Mesenteric fat pad (tissue), 1 donor: Measurements from ENCODE around the gene CTU1. TPM values are rescaled to one million over a fixed set of nuclear protein-coding genes. Genes with fewer than 3 reads are reported as not detected.
A peak's percentile ranks its signal among the peaks of the same experiment; 100 is the strongest.

Experiments
- DNase-seq: peaks from one replicate; pipeline ENCODE4 v3.0.0-alpha.2; 2020; ENCODE audit warnings: low spot score
- total RNA-seq: library from RNA; stranded (reverse); fragmentation: NEBNext Ultra II Directional; extraction: Animal tissue kit (Norgen Biotek cat#: 25700); gene quantifications from one replicate; pipeline ENCODE4 v1.2.1, GENCODE V29; 2021
- donor health status: DM: yes; HTN: yes; CAD: no.

Gene CTU1
- total RNA-seq, 1 donor from 2014 or later: 10.0 TPM

DNA sequence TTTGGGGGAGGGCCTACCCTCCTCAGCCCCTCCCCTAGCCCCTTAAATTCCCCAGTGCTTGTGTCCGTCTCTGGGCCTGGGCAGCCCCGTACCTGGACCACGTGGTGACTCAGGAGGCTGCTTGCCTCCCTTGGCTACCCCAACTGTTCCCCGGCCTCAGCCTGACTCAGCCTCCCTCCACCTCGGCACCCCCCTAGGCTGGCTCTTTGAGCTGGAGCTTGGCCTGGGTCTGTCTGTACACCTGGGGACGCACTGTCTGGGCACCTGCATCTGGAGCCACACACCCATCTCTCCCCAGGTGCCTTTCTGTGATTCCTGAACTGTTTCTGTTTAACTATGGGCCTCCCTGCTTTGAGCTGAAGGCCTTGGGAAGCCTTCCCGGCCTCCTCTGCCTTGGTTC lies 23.7 kb downstream of the CTU1 start:
- no peak for DNase-seq

DNA sequence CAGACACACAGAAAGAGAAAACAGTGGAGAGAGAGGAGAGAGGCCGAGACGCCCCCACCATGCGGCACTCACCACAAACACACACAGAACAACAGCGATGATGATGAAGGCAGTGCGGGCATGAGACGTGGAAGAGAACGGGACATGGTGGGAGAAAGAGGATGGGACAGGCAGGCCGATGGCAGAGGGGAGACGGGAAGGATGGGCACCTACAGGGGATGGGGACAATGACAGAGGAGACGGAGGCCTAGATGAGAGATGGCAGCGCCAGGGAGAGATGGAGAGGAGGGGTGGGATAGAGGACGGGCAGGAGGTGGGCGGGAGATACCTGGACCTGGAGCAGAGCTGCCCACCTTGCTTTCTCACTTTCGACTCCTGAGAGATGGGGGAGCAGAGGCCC lies 24.4 kb downstream of the CTU1 start:
- peak; percentile 73 for DNase-seq

DNA sequence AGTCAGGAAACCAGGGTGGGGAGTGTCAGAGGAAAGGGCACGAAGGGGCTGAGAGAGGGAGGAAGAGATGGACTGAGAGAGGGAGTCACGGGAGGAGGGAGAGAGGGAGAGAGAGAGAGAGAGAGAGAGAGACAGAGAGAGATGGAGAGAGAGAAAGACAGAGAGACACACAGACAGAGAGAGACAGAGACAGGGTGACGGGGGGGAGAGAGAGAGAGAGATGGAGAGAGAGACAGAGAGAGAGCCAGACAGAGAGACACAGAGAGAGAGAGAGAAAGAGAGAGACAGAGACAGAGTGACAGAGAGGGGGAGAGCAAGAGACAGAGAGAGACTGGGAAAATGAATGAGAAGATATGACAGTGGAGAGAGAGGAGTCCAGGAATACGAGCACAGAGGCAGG lies 25.0 kb downstream of the CTU1 start:
- peak; percentile 8 for DNase-seq

DNA sequence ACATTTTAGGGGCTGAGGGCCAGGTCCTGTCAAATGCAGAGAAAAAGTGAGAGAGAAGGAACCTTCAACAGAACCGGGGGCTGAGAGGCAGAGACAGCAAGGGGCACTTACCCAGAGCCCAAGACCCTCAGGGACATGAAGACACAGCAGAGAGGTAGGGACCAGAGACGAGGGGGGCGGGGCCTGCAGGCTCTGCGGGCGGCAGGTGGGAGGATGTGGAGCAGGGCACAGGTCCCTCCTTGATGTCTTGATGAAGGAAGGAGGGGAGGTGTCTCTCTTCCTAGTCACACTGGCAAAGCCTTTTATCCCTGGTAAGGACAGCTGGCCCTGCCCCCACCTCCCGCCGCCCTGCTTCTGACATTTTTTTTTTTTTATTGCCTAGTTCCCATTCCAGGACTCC lies 25.6 kb downstream of the CTU1 start, which contains the start of gene KLK14:
TSS of gene KLK14 (minus strand) at position 277 of the 400 bp plus-strand sequence. CDS start at position 4, 273 bp downstream.
- peak; percentile 62 for DNase-seq

DNA sequence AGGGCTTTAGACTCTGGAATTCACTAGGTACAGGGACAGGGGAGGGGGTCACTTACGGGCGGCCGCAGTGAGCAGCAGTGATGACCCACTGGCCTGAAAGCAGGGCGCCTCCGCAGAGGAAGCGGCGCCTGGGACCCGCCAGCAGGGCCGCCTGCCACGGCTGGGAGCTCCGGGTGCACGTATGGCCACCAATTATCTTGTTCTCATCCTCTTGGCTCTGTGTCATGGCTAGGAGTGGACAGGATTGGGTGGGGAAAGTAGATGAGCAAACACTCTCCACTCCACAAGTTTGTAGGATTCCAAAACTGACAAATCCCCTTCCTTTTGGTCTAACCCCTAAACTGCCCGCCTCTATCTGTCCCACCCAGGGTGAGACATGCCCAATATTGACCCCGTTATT lies 26.7 kb downstream of the CTU1 start:
- peak; percentile 60 for DNase-seq

DNA sequence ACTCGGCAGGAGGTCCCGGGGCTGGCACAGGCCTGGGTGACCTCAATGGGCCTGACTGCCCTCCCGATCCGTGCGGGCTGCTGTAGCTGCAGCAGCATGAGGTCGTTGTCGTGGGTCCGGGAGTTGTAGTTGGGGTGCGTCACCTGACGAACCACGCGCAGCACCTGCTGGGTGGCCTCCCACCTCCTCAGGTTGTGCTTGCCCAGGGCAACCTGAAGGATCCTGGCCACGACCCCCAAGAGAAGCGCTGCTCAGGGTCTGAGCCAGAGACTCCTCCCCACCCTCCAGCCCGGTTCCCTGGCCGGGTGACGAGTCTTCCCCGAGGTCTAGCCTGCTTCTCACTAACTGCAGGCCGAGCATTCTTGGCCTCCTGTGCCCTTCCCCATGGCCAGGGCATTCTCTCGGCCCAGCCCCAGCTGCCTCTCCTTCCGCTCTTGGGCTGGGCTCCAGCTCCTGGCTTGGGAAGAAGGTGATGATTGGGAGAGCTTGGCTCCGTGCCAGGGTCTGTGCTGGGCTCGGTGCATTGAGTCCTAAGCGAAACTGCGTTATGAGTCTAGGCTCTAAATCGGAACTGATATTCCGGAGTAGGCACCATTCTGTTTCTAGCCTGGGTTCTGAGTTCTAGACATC lies 28.6 kb downstream of the CTU1 start:
- no peak for DNase-seq

DNA sequence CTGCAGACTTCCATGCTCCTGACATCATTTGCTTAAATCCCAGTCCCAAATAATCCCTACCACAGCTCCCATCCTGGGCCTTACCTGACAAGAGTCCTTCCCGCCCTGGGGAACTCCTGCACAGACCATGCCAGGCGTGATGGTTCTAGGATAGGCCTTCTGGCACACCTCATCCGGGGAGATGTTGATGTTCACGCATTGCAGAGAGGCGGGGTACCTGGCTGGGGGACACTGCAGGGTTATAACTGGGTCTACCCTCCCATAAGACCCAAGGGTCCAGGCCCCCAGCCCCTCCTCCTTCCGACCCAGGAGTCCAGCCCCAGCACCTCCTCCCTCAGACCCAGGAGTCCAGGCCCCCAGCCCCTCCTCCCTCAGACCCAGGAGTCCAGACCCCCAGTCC lies 29.5 kb downstream of the CTU1 start:
- DNase-seq: no peak

DNA sequence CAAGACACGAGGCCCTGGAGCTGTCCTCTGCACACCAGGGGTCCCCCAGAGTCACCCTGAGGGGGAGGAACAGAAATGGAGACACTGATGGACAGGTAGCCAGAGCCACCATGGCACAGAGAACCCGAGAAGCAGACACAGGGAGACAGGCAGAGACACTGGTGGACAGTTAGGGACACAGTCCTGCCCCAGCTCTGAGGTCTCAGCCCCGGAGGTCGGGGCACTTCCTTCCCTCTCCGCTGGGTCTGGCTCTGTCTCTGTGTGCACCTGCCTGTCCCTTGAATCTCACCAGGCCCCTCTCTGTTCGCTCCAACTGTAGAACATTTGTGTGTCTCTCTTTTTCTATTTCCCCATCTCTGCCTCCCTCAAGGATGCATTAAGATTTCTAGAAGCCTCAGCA lies 30.1 kb downstream of the CTU1 start:
- no peak for DNase-seq

DNA sequence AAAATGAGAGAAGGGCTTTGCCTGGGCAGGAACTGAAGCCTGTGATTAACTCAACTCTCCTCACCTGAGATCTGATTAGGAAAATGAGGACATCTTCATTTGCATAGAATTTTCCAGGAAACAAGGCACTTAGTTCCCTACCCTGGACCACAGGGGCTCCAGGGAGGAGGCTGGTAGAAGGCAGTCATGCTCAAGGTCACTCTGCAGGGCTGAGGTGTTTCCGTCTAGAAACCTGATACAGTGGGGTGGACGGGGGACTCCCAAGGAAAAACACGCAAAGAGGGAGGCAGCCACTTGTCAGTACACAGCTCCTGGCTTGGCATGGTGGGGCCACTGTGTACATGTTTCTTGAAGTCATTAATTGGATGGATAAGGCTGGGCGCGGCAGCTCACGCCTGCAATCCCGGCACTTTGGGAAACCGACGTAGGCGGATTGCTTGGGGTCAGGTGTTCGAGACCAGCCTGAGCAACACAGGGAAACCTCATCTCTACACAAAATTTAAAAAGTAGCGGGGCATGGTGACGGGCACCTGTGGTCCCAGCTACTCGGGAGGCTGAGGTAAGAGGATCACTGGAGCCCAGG lies 31.5 kb downstream of the CTU1 start:
- DNase-seq: no peak

DNA sequence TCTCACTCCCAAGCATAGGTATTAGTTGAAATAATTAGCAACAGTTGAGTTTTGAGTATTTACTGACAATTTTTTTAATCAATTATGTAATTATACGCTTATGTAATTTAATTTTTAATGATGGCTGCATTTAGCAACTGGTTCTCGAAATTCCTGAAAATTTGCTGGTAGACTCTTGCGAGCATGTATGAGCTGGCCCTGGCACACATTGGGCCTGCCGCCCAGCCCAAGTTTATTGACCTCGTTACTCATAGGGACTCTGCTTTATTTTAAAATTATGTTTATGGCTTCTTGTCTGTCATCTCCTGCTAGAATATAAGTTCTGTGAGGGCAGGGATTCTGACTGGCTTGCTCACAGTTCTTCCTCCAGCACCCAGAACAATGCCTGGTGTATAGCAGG lies 32.2 kb downstream of the CTU1 start:
- DNase-seq: no peak

DNA sequence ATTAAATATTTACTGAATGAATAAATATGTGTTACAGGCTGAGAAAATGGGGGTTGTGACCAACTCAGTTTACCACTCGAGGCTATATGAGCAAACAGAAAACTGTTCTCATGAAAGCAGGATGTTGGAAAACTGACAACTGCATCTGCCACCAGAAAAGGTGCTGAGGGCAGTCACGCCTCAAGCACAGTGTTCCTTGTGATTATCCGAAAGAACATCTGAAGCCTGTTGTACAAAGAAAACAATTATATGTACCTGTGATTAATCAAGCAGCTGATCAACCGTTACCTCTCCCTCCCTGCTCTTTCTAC lies 37.2 kb downstream of the CTU1 start:
- DNase-seq: no peak

DNA sequence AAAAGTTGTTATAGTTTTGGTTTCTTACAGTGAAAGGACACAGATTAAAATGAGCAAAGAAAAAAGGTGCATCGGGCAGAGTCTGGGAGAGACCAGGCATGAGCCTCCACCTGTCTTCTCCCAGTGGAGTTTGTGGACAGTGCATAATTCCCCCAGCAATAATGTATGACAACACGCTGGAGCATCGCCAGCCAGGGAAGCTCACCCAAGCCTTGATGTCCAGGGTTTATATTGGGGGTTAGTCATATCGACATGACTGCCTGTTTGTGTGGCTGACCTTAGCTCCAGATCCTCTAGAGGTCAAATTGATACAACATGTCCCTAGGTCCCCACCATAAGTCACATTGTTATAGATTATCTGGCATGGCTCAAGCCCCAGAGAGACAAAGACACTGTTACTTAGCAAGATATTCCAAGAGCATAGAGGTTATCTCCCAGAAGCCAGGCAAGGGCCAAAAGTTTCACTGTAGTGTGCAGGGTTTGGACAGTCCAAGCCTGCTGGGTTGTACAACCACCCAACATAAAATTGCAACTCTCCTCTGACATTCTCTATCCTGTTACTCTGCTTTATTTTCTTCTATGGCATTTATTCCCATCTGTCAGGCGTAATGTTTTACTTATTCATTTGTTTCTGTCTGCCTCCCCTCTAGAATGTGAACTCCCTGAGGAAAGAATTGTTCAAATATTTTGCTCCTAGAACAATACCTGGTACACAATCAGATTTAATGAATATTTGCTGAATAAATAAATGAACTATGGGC lies 37.7 kb downstream of the CTU1 start:
- DNase-seq: no peak

DNA sequence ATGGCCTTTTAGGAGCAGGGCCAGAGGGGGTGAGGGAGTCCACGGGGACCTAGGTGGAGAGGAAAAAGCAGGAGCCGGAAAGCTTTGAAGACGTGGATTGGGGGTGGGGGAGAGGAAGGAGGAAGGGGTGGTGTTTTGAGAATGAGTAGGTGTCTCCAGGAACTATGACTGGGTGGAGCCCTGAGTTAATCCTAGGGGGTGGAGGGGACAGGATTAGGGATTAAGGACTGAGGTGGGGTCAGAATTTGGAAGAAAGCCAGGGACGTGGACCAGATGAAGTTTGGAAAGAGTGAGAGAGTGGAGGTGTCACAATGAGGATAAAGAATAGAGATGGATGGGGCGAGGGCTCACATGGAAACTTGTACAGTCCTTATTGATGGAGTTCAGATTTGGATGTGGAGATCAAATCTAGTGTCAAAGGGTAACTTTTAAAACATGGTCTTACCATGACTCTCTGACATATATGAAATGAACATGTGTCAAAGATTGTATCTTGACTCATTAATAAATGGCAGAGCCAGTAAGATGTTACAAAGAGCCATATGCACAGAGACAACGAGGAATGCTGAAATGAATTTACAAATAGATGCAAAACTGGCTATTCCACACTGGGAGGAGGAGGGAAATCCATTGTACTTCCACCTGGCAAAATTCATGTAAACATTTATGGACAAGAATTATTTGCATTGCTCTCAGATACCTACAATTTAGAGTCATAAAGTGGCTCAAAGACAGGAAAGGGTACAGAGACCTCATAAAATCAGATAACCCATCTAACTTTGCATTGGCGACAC lies 41.6 kb downstream of the CTU1 start:
- no peak for DNase-seq

DNA sequence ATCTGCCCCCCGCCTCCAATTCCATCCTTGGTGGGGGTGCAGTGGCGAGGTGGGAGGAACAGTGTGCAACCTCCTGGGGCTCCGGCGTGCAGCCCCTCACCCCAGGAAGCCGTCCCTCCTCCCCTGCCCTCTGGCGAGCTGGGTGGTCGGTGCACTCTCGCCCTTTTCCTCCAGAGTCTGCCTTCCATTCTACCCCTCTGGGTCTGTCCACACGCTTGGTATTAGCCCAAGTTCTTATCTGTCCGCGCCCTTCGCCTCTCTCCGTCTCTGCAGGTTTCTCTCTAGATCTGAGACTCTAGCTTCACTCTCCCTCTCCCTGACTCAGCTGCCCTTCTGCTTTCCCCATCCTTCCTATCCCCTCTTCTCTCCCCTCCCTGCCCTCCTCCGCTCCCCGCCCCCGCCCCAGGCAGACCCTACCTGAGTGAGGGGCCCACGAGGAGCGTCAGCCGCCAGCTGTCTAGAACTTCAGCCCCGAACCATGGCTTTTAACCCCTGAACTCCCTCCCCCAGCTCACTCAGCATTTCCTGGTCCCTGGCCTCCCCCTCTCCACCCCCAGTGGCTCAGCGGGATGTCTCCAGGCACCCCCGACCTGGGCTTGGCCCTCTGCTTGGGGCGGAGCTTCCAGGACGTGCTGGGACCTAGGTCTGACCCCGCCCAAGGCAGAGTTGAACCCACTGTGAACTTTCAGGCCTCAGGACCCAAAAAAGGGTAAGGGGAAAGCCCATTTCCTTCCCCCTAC lies 42.8 kb downstream of the CTU1 start:
- DNase-seq: no peak

DNA sequence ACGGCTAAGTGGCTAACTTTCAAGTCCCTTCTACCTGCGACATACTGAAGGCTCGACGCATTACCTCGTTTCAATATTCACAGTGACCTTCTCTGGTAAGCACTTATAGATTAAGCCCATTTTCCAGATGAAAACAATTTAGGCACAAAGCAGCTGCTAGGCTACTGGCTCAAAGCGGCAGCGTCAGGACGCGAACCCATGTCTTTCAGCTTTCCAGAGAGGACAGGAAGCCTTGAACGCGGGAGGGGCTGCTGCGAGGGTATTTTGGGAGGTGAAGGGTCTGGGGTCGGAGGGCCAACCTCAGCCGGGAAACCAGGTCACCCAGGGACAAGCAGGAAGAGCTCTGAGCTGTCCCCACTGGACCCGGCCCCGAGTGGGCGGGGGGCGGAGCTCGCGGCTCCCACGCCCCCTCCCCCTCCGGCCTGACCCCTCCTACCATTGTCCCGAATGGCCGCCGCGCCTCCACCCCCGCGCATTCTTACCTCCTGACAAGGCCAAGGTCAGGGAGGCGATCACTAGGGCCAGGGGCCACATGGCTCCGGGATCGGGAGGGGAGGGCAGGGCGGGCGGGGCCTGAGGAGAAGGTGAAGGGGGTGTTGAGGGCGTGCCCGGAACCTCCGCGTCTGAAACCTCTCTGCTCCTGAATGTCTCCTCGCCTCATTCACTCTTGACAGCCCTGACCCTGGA lies 43.5 kb downstream of the CTU1 start, which contains the start of gene KLK13:
TSS of gene KLK13 (minus strand) at position 559 of the 687 bp plus-strand sequence. CDS start at position 534, 25 bp downstream.
- DNase-seq: no peak

DNA sequence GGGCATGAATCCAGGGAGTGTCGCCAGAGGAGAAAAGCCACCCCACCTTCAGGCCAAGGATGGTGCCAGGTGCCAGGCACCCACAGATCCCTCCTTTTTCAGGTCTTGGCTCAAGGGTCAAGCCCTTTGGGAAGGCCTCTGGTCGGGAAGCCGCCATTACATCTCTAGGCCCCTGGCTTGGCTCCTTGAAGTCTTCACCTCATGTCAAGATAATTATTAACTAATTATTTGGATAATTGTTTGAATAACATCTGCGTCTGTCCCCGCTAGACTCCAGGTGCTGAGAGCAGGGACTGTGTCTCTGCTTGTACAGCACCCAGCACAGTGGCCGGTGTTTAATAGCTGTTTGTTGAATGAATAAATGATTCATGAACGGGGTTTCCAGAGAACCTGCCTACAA lies 44.5 kb downstream of the CTU1 start:
- no peak for DNase-seq

DNA sequence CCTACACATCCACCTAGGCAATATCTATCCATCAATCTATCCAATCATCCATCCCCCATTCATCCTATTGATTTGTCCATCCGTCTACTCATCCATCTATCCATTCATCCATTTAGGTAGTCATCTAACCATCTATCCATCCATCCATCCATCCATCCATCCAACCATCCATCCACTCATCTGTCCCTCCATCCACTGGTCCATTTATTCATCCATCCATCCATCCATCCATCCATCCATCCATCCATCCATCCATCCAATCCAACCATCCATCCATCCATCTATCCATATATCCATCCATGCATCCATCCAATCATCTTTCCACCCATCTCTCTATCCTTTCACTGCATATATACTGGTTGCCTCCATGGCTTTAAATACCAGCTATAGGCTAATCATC lies 47.2 kb downstream of the CTU1 start:
- DNase-seq: no peak

DNA sequence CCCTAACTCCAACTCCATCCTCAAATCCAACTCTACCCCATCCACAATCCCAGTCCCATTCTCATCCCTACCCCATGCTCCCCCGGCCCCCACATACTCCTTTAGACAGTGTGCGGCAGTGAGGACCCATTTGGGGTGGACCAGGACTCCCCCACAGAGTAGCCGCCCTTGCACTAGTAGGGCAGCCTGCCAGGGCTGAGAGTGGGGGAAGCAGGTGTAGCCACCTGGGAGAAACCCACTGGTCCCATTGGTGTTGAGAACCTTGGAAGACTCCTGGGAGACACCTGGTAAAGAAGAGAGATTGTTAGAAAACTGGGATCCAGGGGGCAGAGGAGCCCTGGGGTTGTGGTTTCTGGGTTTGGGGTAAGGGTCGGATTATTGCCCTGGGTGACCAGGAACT lies 47.9 kb downstream of the CTU1 start:
- no peak for DNase-seq

DNA sequence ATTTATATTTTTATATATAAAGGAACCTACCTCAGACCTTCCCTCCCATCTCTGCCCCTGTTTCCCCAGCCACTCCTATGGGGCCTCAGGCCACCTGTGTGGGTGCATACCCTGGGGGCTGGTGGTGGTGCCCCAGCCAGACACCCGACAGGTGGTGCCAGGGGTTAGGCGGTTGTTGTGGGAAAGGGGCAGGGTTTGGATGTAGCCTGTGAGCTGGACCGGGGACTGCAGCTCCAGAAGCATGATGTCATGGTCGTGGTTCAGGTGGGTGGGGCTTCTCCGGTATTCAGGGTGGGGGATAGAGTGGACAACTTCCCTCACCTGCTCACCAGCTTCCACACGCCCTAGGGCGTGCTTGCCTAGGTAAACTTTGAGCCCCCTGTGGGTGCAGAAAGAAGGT lies 48.5 kb downstream of the CTU1 start:
- DNase-seq: no peak

DNA sequence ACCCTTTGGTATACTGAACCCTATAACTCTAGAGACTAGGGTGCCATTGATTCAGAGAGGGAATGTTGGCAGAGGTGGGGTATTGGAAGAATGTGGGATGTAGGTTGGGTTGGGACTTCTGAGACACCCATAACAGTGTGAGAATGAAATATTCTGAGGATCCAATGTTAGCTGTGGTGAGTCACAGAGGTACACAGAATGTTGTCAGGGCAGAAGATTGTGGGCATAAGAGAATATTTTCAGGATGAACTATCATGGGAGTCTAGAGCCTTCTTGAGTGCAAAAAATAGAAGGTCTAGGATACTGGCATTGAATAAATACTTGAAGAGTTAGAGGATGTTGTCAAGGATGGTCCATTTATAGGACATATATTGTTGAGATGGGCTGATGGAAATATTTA lies 52.3 kb downstream of the CTU1 start:
- DNase-seq: no peak
